ENCODE results near the gene CHRM5.
"Not testable (repeated sequence)": the region's sequence is repeated elsewhere in the genome, so short reads cannot be mapped to it uniquely, and the experiment has no call there.

CHRM5 gene

DNA sequence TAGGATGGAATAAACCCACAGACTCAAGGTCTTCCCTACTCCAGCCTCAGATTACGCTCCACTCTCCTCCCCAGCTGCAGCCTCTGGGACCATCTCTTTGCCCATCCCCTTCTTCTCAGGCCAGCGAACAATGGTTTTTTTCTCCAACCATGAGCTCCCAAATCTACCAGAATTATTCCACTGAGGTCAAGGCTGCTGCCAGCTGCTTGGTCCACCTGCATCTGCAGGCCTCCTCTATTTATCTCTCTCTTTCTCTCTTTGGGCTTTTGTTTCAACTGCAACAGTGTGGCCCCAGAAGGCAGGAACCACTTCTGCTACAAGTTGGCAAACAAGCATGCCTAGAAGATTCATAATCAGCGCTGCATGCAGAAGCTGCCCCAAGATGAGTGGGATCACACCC, 19.1 kb downstream of the CHRM5 start:
- DNase-seq (ENCODE audit: low read depth in 2 of 2), result no peak

GRCh38 chr15:33988384-33988783, 20.1 kb downstream of the CHRM5 start:
- no peak for DNase-seq (ENCODE audit: low read depth in 2 of 2)

DNA sequence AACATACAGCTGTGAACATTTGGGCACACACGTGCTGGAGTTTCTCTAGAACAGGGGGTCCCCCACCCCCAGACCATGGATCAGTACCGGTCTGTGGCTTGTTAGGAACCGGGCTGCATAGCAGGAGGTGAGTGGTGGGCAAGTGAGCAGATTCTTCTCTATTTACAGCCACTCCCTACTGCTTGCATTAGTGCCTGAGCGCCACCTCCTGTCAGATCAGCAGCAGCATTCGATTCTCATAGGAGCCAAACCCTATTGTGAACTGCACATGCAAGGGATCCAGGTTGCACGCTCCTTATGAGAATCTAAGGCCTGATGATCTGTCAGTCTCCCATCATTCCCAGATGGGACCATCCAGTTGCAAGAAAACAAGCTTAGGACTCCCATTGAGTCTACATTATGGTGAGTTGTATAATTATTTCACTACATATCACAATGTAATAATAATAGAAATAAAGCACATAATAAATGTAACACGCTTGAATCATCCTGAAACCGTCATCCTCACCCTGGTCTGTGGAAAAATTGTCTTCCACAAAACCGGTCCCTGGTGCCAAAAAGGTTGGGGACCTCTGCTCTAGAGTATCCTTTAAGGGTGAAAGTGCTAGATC, 25.8 kb downstream of the CHRM5 start:
- no peak for DNase-seq (ENCODE audit: low read depth in 2 of 2)

- DNase-seq (ENCODE audit: low read depth in 2 of 2), result not testable (repeated sequence)
Measured at GRCh38 chr15:33995666-33996065, 27.4 kb downstream of the CHRM5 start.

DNA sequence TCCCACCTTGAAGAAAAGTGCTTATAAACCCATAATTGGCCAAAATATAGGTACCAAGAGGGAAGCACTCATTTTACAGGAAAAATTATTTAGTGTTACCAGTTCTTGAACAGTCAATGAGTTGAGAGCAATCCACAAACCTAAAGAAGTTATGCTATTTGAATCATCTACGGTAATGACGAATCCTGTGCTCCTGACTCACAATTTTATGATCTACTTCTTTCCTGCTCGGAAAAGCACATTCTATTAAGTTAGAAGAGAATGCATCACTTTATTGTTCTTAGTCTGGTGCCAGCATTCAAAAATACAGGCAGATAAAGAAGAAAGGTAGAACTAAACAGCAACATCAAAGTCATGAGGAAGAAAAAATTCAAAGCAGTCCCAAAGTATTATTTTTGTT, 33.2 kb downstream of the CHRM5 start:
- no peak for DNase-seq (ENCODE audit: low read depth in 2 of 2)

GRCh38 chr15:34006381-34006780, 38.1 kb downstream of the CHRM5 start:
- DNase-seq (ENCODE audit: low read depth in 2 of 2), result no peak

DNA sequence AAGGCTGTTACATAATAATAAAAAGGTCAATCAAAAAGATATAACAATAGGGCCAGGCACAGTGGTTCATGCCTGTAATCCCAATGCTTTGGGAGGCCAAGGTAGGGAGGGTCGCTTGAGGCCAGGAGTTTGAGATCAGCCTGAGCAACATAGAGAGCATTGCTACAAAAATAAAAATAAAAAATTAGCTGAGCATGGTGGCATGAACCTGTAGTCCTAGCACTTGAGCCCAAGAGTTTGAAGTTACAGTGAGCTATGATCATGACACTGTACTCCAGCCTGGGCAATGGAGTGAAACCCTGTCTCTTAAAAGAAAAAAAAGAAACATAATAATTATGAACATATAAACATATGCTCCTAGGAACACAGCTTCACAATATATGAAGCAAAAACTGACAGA, 41.4 kb downstream of the CHRM5 start:
- no peak for DNase-seq (ENCODE audit: low read depth in 2 of 2)

GRCh38 chr15:34010921-34011320, 42.6 kb downstream of the CHRM5 start:
- no peak for DNase-seq (ENCODE audit: low read depth in 2 of 2)

GRCh38 chr15:34011481-34011880, 43.2 kb downstream of the CHRM5 start:
- no peak for DNase-seq (ENCODE audit: low read depth in 2 of 2)

- DNase-seq (ENCODE audit: low read depth in 2 of 2), result no peak
Measured at GRCh38 chr15:34012461-34013028, 44.2 kb downstream of the CHRM5 start.

DNA sequence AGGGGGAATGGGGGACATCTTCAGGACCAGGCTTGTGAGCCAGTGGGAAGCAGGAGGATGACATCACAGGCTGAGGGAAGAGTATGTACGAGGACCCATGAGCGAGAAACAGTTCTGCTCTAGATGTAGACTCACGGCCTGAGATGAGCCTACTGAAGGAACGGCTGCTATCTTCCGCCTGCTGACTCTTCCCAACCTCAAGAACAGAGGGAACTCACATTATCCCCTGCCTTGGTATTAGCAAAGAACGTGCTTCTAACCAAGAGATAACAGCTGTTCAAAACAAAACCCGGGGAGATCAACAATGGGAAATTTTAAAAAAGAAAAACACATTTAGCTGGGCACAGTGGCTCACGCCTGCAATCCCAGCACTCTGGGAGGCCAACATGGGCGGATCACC, 45.4 kb downstream of the CHRM5 start:
- DNase-seq (ENCODE audit: low read depth in 2 of 2), result no peak

GRCh38 chr15:34014556-34014955, 46.3 kb downstream of the CHRM5 start:
- no peak for DNase-seq (ENCODE audit: low read depth in 2 of 2)

GRCh38 chr15:34018021-34018645, 49.8 kb downstream of the CHRM5 start:
- peak in 1 of 2 donors; percentile 20 for DNase-seq (ENCODE audit: low read depth in 2 of 2)

- DNase-seq (ENCODE audit: low read depth in 2 of 2), result not testable (repeated sequence)
Measured at GRCh38 chr15:34018738-34019137, 50.4 kb downstream of the CHRM5 start.

DNA sequence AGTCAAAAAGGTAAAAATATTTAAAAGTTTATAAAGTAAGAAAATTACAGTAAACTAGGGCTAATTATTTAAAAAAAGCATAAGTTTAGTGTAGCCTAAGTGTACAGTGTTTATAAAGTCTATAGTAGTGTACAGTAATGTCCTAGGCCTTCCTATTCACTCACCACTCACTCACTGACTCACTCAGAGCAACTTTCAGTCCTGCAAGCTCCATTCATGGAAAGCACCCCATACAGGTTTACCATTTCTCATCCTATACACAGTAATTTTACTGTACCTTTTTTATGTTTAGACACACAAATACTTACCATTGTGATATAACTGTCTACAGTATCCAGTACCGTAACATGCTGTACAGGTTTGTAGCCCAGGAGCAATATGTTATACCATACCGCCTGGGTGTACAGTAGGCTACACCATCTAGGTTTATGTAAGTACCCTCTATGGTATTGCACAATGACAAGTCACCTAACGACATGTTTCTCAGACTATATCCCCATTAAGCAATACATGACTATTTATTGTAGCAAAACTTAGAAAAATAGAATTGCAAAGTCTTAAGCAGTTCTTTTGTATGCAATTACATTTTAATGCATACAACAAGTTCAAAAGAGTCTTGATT, 51.2 kb downstream of the CHRM5 start:
- no peak for DNase-seq (ENCODE audit: low read depth in 2 of 2)

GRCh38 chr15:34023907-34024306, 55.6 kb downstream of the CHRM5 start:
- no peak for DNase-seq (ENCODE audit: low read depth in 2 of 2)

DNA sequence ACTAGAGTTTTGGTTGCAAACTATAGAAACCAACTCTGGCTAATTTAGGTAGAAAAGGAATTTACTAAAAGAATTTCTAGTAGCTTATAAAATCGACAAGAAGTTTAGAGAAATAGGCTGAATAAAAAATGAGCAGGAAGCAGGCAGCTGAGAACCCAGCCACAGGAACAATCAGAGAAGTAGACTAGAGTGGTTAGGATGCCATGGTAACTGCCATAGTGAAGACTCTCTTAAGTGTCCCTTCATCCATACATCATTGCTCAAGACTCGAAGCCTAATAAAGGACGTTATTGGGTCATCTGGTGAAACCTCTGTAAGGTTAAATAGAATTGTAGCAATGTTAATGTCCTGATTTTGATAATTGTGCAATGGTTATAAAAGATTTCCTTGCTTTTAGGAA, 57.0 kb downstream of the CHRM5 start:
- DNase-seq (ENCODE audit: low read depth in 2 of 2), result no peak

GRCh38 chr15:34027606-34028005, 59.3 kb downstream of the CHRM5 start:
- DNase-seq (ENCODE audit: low read depth in 2 of 2), result no peak

DNA sequence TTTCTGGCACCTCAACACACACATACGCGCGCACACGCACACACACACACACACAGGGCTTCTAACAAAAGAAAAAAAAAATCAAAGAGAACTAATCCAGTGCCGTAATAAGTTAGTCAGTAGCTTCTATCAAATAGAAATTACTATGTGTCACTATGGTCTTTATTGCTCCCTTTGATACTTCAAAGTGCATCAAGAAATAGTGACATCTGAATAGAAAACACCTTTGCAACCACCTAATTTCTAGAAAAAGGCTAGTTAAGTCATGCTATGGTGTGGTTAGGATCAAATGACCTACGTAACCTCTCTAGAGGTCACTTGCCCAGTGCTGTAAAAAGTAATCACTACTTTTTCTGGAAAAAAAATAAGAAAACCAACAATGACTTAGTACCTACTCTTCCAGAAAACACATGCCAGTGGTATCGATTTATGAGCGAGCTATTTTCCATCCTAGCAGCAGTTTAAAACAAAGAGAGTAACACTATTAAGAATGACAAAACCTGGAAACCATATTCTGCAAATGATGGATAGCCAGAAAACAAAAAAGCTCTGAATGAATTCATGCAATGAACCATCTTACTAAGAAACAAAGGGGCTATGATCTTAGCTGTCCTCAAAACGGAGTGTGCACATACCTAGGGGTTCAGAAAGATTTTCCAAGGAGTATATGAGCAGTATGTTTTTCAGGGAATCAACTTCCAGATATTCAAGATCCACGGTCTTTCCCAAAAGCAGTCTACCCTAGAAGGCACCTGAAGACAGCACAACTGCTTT, 63.9 kb downstream of the CHRM5 start:
- no peak for DNase-seq (ENCODE audit: low read depth in 2 of 2)

DNA sequence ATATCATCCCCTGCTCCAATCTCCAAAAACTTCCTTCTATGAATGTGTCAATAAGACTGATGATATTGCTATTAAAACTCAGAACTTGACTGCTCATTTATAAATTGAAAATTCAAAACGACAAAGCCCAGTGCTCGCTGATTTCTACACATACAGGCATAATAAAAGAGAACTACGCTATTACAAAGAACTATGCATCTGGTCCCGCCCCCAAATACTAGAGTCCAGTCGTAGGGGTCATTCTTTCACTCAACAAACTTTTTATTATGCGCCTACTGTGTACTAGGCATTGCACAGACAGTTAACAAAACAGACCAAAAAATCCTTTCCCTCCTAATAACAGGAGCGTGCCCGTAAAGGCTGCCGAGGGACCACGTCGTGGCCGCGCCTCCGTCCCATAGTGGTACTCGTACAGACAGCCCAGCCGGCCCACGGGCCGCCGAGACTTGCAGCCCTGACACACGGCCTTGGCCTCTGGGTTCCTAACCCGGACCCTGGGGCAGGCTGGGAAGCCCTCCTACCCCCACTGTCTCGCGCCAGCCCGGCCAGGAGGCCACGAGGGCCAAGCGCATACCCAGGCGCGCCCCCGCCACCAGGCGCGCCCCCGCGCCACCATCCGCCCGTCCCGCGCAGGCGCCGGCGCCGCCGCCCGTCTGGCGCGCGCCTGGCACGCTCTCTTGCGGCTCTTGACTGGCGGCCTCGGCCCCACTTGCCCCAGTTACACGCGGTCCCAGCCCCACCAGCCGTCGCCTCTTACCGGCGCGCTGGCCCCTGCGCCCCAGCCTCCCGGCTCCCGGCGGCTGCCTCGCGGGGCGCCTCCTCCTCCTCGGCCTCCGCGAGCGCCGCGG, 70.0 kb downstream of the CHRM5 start:
- peak; percentile 62 to 66 for DNase-seq (ENCODE audit: low read depth in 2 of 2)

Data from stimulated activated CD8-positive, alpha-beta memory T cell treated with anti-CD3 and anti-CD28 coated beads, Interleukin-2, amount 100 ng/mL, for 48 hours (primary cell).